ENCODE results near the gene NPHP4.

DNA sequence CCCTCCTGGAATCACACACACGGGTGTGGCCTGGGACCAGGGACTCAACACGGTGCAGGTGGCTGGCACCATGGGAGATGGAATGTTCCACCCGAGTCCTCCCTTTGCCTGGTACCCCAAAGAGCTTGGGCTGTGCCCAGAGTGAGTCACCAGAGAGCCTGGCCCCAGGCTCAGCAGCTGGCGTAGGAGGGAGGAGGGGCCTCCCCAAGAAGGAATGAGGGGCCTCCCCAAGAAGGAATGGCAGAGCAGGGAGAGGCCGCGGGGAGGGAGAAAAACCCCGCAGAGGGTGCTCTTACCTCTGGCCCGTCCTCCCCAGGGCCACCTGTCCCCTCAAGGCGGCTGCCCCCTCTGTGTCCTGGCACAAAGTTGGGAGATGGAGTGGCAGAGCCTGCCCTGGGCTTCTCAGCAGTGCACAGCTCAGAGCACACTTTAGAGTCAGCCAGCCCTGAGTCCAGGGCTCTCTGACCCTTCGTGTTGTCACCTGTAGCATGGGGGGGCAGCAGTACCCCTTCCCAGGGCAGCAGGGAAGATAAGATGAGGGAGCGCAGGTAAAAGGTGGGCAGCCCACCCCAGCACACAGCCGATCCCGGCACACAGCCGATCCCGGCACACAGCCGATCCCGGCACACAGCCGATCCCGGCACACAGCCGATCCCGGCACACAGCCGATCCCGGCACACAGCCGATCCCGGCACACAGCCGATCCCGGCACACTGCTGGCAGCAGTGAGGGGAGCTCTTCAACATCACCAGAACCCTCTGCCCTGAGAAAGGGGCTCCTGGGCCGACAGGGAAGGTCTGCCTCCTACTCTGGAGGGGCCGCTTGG lies 33.3 kb upstream of the NPHP4 start:
- TF ChIP-seq, protein P1, sequence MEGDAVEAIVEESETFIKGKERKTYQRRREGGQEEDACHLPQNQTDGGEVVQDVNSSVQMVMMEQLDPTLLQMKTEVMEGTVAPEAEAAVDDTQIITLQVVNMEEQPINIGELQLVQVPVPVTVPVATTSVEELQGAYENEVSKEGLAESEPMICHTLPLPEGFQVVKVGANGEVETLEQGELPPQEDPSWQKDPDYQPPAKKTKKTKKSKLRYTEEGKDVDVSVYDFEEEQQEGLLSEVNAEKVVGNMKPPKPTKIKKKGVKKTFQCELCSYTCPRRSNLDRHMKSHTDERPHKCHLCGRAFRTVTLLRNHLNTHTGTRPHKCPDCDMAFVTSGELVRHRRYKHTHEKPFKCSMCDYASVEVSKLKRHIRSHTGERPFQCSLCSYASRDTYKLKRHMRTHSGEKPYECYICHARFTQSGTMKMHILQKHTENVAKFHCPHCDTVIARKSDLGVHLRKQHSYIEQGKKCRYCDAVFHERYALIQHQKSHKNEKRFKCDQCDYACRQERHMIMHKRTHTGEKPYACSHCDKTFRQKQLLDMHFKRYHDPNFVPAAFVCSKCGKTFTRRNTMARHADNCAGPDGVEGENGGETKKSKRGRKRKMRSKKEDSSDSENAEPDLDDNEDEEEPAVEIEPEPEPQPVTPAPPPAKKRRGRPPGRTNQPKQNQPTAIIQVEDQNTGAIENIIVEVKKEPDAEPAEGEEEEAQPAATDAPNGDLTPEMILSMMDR (IDR thresholded peaks at IDR 0.05 in 4 of 5, conservative IDR thresholded peaks at IDR 0.05 in 1 of 5) = no peak
- TF ChIP-seq POLR2A (IDR thresholded peaks at IDR 0.05) = no peak
